Measurements from ENCODE around the gene RELT. TPM values are rescaled to one million over a fixed set of nuclear protein-coding genes. Genes with fewer than 3 reads are reported as not detected.

RELT gene
- total and polyA plus RNA-seq, 2 experiments from 2014 or later, result 2.0 to 6.3 TPM

DNA sequence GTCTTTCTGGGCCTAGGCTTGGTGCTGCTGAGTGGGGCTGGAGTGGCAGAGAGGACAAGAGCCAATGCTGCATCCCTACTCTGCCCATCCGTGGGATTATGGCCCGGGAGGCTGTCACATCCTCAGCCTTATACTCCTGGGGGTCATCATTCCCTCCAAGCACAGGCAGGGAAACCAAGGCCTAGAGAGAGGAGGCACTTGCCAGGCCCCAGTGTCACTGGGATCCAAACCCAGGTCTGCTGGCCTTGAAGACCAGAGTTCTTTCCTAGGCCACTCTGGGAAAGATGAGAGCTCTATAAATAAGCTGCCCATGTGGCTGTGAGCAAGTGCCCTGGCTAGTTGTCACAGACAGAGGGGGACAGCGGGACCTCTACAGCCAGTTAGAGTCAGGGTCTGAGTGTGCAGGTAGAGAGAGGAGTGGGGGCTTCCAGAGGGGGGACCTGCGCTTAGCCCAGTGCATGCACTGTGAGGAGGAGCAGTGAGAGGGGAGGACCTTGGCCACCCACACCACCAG lies 4.8 kb downstream of the RELT start:
- H3K36me3 ChIP-seq (ENCODE audit: insufficient read depth), result no peaks in the 10 kb centered on the region
- no peaks in the 10 kb centered on the region for H3K4me1 ChIP-seq (ENCODE audit: insufficient read depth)
- H3K9me2 ChIP-seq (ENCODE audit: insufficient read depth), result no peaks in the 10 kb centered on the region
- no peak overlapping the region for H3K4me3 ChIP-seq
- no peak for DNase-seq (ENCODE audit: low spot score)
- H3K79me2 ChIP-seq (replicated peaks; ENCODE audit: insufficient read depth), result peaks cover 4% of the 10 kb centered on the region
- no peak overlapping the region for H3K27ac ChIP-seq (ENCODE audit: low read depth)
- ATAC-seq, result no peak
- H3F3A ChIP-seq (replicated peaks; ENCODE audit: low read depth), result no peaks in the 10 kb centered on the region
- H3K27me3 ChIP-seq (ENCODE audit: insufficient read depth), result peaks cover 13% of the 10 kb centered on the region; the same call in 1 of the 2 replicates
- no peaks in the 10 kb centered on the region for H3K36me3 Mint-ChIP-seq (ENCODE audit: low read depth)
- H4K20me1 ChIP-seq (replicated peaks; ENCODE audit: insufficient read depth), result peaks cover 2% of the 10 kb centered on the region; the same call in 1 of the 2 replicates
- peaks cover 21% of the 10 kb centered on the region for H3K4me1 Mint-ChIP-seq
- no peak overlapping the region for H3K4me3 Mint-ChIP-seq
- H3K27me3 Mint-ChIP-seq (ENCODE audit: insufficient read depth, low read depth, poor library complexity), result peaks cover 21% of the 10 kb centered on the region
- H3K9me3 Mint-ChIP-seq, result no peaks in the 10 kb centered on the region
- no peak overlapping the region for H3K4me2 ChIP-seq
- no peak overlapping the region for H2AFZ ChIP-seq
- H3K27ac Mint-ChIP-seq, result no peak overlapping the region
- TF ChIP-seq NANOG (IDR thresholded peaks at IDR 0.05; ENCODE audit: borderline replicate concordance) (no peak), JUNB (IDR thresholded peaks at IDR 0.05; ENCODE audit: unreplicated experiment) (no peak), ZNF331 (CRISPR knock-in tag; IDR thresholded peaks at IDR 0.05; ENCODE audit: low read depth) (no peak), POLR2AphosphoS5 (IDR thresholded peaks at IDR 0.05; ENCODE audit: low read depth) (no peak), CREB1 (CRISPR knock-in tag; IDR thresholded peaks at IDR 0.05; ENCODE audit: low read depth) (no peak), EZH2phosphoT487 (IDR thresholded peaks at IDR 0.05; ENCODE audit: unreplicated experiment) (no peak), EZH2 (IDR thresholded peaks at IDR 0.05; ENCODE audit: low read depth, unreplicated experiment) (no peak), ZNF114 (CRISPR knock-in tag; IDR thresholded peaks at IDR 0.05) (no peak), STAT1 (IDR thresholded peaks at IDR 0.05; ENCODE audit: unreplicated experiment) (no peak)
- TF ChIP-seq, protein P1, sequence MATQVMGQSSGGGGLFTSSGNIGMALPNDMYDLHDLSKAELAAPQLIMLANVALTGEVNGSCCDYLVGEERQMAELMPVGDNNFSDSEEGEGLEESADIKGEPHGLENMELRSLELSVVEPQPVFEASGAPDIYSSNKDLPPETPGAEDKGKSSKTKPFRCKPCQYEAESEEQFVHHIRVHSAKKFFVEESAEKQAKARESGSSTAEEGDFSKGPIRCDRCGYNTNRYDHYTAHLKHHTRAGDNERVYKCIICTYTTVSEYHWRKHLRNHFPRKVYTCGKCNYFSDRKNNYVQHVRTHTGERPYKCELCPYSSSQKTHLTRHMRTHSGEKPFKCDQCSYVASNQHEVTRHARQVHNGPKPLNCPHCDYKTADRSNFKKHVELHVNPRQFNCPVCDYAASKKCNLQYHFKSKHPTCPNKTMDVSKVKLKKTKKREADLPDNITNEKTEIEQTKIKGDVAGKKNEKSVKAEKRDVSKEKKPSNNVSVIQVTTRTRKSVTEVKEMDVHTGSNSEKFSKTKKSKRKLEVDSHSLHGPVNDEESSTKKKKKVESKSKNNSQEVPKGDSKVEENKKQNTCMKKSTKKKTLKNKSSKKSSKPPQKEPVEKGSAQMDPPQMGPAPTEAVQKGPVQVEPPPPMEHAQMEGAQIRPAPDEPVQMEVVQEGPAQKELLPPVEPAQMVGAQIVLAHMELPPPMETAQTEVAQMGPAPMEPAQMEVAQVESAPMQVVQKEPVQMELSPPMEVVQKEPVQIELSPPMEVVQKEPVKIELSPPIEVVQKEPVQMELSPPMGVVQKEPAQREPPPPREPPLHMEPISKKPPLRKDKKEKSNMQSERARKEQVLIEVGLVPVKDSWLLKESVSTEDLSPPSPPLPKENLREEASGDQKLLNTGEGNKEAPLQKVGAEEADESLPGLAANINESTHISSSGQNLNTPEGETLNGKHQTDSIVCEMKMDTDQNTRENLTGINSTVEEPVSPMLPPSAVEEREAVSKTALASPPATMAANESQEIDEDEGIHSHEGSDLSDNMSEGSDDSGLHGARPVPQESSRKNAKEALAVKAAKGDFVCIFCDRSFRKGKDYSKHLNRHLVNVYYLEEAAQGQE (IDR thresholded peaks at IDR 0.05; ENCODE audit: unreplicated experiment), result no peak
- TF ChIP-seq, protein P2, sequence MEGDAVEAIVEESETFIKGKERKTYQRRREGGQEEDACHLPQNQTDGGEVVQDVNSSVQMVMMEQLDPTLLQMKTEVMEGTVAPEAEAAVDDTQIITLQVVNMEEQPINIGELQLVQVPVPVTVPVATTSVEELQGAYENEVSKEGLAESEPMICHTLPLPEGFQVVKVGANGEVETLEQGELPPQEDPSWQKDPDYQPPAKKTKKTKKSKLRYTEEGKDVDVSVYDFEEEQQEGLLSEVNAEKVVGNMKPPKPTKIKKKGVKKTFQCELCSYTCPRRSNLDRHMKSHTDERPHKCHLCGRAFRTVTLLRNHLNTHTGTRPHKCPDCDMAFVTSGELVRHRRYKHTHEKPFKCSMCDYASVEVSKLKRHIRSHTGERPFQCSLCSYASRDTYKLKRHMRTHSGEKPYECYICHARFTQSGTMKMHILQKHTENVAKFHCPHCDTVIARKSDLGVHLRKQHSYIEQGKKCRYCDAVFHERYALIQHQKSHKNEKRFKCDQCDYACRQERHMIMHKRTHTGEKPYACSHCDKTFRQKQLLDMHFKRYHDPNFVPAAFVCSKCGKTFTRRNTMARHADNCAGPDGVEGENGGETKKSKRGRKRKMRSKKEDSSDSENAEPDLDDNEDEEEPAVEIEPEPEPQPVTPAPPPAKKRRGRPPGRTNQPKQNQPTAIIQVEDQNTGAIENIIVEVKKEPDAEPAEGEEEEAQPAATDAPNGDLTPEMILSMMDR (conservative IDR thresholded peaks at IDR 0.05; ENCODE audit: low read depth in 2 of 2), result no peak
- TF ChIP-seq, protein P3, sequence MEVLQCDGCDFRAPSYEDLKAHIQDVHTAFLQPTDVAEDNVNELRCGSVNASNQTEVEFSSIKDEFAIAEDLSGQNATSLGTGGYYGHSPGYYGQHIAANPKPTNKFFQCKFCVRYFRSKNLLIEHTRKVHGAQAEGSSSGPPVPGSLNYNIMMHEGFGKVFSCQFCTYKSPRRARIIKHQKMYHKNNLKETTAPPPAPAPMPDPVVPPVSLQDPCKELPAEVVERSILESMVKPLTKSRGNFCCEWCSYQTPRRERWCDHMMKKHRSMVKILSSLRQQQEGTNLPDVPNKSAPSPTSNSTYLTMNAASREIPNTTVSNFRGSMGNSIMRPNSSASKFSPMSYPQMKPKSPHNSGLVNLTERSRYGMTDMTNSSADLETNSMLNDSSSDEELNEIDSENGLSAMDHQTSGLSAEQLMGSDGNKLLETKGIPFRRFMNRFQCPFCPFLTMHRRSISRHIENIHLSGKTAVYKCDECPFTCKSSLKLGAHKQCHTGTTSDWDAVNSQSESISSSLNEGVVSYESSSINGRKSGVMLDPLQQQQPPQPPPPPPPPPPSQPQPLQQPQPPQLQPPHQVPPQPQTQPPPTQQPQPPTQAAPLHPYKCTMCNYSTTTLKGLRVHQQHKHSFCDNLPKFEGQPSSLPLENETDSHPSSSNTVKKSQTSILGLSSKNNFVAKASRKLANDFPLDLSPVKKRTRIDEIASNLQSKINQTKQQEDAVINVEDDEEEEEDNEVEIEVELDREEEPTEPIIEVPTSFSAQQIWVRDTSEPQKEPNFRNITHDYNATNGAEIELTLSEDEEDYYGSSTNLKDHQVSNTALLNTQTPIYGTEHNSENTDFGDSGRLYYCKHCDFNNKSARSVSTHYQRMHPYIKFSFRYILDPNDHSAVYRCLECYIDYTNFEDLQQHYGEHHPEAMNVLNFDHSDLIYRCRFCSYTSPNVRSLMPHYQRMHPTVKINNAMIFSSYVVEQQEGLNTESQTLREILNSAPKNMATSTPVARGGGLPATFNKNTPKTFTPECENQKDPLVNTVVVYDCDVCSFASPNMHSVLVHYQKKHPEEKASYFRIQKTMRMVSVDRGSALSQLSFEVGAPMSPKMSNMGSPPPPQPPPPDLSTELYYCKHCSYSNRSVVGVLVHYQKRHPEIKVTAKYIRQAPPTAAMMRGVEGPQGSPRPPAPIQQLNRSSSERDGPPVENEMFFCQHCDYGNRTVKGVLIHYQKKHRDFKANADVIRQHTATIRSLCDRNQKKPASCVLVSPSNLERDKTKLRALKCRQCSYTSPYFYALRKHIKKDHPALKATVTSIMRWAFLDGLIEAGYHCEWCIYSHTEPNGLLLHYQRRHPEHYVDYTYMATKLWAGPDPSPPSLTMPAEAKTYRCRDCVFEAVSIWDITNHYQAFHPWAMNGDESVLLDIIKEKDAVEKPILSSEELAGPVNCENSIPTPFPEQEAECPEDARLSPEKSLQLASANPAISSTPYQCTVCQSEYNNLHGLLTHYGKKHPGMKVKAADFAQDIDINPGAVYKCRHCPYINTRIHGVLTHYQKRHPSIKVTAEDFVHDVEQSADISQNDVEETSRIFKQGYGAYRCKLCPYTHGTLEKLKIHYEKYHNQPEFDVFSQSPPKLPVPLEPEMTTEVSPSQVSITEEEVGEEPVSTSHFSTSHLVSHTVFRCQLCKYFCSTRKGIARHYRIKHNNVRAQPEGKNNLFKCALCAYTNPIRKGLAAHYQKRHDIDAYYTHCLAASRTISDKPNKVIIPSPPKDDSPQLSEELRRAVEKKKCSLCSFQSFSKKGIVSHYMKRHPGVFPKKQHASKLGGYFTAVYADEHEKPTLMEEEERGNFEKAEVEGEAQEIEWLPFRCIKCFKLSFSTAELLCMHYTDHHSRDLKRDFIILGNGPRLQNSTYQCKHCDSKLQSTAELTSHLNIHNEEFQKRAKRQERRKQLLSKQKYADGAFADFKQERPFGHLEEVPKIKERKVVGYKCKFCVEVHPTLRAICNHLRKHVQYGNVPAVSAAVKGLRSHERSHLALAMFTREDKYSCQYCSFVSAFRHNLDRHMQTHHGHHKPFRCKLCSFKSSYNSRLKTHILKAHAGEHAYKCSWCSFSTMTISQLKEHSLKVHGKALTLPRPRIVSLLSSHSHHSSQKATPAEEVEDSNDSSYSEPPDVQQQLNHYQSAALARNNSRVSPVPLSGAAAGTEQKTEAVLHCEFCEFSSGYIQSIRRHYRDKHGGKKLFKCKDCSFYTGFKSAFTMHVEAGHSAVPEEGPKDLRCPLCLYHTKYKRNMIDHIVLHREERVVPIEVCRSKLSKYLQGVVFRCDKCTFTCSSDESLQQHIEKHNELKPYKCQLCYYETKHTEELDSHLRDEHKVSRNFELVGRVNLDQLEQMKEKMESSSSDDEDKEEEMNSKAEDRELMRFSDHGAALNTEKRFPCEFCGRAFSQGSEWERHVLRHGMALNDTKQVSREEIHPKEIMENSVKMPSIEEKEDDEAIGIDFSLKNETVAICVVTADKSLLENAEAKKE (CRISPR knock-in tag; IDR thresholded peaks at IDR 0.05), result no peak
- TF ChIP-seq, protein P4, sequence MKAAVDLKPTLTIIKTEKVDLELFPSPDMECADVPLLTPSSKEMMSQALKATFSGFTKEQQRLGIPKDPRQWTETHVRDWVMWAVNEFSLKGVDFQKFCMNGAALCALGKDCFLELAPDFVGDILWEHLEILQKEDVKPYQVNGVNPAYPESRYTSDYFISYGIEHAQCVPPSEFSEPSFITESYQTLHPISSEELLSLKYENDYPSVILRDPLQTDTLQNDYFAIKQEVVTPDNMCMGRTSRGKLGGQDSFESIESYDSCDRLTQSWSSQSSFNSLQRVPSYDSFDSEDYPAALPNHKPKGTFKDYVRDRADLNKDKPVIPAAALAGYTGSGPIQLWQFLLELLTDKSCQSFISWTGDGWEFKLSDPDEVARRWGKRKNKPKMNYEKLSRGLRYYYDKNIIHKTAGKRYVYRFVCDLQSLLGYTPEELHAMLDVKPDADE (IDR thresholded peaks at IDR 0.05), result no peak

Data from GM23338 (cell line).